ENCODE data around the gene CCHCR1.

CCHCR1 gene

DNA sequence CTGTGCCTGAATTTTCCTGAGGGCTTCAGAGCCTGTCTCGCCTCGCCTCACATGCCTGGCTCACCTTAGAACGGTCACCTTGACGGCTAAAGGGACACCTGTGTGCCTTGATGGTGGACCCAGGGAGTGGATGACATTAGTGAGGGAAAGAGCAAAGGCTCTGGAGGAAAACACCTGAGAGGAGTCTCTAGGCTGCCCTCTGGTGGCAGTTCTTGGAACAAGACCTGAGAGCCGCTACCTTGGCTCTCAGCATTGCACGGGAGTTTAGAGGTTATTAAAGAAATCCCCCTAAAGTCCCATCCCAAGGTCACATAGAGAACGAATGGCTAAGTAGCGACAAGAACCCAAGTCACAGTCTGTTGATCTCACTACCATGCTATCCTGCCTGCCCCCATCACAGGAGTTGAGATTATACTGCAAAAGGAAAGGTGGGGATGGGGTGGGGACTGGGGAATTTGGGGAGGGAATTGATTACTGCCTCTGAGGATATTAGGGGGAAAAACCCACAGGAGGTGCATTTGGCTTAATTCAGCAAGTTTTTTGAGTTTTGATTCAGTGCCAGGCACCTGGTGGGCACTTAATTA is 29.4 kb downstream of the CCHCR1 start:
- DNase-seq (ENCODE audit: low read depth, low spot score) = no peak

DNA sequence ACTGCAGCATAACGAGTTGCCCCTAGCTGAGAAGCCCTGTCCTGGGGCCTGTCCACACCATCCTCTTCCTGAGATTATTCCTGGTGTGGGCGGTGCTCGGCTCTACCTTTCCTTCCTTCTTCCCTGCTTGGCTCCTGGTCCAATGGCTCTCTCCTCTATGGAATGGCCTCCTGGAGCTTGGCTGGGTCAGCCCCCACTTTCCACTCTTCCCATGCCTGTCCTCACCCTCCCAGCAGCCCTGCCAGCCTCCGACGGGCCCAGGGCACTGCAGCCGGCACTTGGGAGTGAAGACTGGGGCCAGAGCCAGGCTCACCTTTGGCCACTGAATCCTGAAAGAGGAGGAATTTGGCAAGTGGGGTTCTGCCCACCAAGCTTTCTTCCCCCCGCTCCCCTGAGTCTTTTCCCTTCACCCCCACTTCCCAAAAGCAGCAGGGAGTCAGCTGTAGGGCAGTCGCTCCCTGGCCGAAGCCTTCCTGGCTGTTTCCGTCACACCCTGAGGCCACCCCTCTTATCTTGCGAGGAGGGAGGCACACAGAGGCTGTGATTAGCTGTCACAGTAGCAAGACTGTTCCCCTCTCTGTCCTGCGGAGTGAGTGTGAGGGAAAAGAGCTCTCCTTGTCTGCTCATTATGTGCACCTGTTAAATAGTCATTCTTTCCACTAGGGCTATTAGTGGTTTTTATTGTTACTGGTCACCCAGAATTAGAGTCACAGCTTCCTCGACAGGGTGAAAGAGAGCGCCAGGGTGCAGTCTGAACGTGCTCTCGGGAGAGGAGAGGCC is 31.0 kb downstream of the CCHCR1 start:
- DNase-seq (ENCODE audit: low read depth, low spot score) = no peak

DNA sequence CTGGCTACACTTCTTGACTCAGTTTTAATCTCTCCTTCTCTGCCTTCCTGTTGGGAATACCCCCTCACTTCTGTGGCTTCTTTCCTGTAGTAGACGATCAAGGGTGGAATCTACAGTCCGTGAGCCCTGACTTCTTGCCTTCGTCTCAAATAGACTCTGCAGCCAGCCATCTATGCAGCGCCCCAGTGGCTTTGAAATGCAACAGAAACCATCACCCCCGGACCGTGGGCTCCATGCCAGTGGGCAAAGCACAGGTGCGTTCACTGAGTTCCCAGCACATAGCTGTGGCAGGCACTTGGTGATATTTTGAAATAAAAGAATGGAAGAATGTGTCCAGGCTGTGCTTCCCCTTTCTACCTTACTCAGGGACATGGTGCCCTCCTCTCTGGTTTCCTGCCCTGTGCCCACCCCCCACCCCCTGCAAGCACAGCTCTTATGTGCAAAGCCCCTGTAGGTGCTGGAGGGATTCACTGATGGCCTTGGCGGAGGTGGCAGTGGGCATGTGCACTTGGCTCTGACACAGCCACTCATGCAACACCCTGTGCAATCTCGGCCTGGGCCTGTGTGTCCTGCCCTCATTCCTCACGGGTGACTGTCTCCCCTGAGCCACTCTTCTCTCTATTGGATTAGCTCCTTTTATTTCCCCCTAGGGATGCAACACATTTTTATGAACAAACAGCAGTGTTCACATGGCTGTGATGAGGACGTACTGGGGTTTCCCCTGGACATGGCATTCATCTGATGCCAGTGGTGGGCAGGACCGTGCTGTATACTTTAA is 31.8 kb downstream of the CCHCR1 start:
- DNase-seq (ENCODE audit: low read depth, low spot score) = no peak

DNA sequence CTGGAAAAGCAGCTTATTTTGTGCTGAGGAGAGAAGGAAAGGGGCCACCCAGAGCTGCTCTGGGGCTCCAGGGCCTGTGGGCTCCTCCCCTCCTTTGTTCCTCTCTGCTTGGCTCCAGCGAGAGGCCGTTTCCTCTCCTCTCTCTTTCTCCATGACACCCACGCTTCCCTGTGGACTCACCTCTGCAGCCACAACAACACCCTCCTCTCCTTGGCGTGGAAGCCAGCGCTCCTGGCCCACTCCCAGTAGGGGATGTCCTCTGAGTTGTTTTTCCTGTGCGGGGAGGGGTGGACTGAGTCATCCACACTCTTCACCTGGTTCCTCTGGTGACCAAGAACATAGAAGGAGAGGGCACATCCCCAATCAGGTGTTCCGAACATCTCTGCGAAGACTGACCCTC is 32.4 kb downstream of the CCHCR1 start:
- DNase-seq (ENCODE audit: low read depth, low spot score) = no peak

DNA sequence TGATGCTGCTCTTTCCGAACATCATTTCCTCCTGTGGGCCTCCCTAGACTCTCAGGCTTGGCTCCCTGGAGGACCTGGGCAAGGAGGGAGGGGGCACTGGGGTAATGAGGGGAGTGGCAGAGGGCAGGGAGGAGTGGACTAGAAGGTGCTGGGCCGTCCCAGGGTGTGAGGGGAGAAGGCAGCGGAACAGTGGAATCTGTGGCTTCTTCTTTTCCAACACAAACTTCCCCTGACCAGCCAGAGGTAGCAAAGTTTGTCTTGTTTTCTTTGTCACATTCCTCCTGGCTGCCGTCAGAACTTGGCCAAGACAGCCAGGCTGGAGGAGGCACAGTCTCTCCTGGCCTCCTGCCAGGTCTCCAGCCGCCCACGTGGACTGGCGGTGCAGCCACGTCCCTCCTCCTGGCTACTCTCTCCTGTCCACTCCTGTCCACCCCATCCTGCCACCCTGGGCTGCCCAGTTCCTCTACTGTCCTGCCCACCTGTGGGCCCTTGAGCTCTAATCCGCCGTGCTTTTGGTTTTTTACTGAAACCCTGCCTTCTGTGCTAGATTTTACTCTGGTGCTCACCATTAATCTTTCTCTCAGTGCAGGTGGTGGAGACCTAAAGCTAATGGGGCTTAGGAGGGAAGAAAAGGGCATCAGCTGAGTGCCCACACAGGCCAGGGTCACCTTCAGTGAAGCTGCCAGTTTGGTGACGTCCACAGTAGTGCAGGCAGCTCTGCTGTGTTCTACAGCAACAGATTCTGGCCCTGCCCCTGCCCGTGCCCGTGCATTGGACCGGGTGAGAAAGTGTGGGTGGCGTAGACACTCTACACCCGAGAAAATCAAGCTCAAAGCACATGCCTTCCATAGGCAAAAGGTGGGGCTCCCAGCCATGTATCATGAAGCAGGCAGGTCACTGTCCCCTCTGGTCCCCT is 34.6 kb downstream of the CCHCR1 start:
- peak; percentile 57 for DNase-seq (ENCODE audit: low read depth, low spot score)

DNA sequence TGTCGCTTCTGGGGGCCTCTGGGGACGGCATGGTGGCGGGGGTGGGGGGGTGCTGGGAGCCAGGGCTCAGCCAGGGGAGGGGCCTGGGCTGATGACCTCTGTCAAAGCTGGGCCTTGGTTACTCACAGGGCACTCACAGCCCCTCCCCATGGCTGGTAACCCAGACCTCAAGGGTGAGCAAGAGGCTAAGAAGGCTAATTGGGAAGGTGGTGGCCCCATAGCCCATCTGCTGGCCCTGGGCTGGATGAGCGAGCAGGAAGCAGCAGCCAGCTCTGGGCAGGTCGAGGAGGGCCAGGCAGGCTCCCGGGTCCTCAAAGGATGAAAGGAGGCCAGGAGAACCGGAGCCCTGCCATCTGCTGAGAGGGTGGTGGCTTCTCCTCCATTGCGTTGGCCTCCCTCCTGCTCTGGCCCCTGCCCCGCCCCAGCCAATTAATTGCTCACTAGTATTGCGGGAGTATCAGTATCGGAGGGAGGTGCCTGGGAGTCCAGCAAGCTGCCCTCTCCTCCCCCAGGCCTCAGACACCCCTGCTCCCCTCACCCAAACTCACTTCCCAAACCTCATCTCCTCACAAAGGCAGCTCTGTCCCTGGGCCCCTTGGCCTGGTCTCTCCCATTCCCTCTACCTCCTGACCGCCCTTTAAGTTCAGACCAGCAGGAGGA is 36.3 kb downstream of the CCHCR1 start:
- no peak for DNase-seq (ENCODE audit: low read depth, low spot score)

DNA sequence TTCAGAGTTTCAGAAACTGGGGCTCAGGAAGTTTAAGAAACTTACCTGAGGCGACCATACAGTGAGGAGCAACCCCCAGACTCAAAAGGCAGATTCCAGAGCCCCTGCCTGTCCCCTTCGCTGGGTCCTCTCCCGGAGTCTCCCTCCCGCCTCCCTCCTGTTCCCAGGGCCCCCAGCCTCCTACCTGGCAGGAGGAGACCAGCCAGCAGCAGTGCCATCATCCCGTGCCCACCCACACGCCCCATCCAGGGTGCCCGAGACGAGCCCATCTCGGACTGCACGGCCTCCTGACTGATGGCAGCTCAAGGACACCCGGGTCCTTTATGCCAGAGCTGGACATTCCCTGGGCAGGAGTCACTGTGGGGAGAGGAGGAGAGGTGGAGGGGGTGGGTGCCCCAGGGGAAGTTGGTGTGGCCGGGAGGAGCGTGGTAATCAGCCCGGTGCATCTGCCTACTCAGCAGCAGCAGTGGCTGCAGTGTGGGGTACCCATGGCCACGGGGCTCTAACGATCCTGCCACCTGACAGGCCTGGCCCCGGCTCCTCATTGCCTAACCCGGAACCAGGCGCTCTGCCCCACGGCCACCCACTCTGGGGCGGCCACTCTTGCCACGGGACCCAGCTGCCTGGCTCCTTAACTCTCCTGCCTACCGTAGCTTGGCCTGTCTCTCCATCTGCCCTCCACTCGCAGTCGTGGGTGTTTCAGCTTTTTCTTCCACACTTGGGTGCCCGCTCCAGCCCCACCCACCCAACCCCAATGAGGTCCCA is 37.3 kb downstream of the CCHCR1 start, which contains the start of gene CDSN:
TSS of gene CDSN (minus strand) at position 296 of the 765 bp plus-strand sequence. CDS start at position 269, 27 bp downstream.
- no peak for DNase-seq (ENCODE audit: low read depth, low spot score)

DNA sequence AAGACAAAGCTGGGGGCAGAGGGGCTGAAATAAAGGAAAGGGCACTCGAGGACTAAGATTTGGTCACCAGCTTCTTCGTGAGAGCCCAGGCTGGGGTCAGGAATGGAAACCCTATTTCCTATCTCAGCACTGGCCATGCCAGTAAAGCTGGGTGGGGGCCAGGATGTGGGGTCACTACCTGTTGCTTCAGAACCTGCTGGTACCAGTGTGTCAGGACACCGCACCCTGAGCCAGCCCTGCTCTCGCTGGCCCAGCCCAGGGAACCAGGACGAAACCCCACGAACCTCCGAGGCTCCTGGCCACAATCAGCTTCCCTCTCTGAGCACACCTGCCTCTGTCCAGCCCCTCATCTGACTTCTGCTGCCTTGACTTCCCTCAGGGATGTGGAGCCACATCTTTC is 39.4 kb downstream of the CCHCR1 start:
- DNase-seq (ENCODE audit: low read depth, low spot score) = no peak

DNA sequence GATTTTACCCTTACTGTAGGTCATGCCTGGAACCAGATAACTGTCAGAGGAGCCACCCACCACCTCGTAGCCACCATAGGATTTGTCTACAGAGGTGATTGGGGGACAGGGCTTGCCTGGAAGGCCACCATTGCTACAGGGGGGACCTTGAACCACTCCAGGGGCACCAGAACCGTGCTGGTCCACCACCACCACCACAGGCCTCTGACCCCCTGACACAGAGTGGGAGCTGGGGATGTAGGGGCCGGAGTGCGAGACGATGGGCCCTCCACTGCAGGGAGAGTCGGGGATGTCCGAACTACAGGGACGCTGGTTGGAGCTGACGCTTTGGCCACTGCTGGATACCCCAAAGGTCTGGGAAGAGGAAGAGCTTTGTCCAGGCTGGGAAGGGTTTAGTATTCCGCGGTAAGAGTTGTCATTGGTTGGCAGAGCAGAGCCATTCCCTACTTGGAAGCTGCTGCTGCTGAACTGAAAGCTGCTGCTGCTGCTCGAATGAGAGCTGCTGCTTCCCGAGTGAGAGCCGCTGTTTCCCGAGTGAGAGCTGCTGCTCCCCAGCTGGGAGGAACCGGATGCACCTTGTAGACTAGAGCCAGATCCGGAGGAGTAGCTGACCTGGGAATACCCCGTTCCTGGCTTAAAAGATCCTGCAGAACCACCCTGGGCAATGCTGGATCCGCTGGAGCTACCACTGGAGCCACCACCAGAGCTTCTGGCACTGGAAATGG is 40.8 kb downstream of the CCHCR1 start:
- DNase-seq (ENCODE audit: low read depth, low spot score) = no peak

DNA sequence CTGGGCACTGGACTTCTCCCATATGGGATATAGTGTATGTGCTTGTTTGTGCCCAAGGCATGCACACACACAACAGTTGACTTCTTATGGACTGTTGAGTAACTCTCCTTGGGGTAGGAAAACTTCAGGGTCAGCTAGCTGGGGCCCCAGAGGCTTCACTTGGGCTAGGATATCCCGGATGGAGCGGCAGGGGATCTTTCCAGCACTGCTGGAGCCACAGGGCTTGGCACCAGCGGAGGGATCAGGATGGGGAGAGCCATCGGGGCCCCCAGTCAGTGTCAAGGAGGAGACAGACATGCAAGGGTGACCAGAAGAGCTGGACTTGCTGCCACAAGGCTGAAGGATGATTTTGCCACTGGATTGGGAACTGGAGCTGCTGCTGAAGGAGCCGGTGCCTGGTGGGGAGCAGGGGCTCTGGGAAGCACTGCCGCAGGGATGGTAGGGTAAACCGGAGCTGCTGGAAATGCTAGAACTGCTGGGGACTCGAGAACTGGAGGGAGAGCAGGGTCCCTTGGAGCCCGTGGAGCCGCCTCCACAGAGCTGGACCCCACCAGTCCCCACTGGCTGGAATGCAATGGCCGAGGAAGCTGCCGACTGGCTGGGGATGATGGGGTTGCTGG is 41.6 kb downstream of the CCHCR1 start:
- no peak for DNase-seq (ENCODE audit: low read depth, low spot score)

DNA sequence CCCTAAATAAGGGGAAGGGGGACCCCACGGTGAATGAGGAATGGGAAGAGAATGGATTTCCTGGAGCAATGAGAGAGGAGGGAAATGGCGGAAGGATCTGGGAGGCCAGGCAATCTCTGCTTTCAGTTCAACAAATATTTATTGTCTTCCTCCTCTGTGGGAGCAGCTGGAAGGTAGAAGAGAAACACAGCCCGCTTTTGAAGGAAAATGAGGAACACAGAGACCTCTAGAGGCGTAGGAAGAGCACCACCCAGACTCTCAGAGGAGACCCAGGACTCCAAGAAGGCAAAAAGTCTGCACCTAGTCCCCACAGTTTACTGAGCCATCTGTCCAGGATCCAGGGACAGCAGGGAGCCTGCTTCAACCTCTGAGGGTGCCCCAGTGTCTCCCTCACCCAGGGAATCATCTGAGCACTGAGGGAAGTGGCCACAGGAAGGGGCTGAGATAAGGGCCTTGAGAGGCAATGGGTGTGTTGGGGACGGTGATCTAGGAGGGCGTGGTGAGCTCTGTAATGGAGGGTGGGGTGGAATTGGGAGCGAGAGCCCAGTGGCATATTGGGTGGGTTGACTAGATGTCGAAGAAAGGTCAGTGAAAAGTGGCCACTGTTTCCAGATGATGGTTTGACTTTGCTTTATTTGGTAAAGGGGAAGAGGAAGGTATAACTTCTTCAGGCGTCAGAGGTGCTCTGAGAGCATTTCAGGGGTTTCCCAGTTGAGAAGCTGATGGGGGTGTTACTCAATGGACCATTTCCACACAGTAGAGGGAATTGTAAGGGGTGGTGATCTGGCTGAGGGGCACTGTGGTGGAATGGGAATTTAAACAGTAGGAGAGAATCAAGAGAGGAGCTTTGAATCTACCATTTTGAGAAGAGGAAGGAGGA is 42.4 kb downstream of the CCHCR1 start:
- no peak for DNase-seq (ENCODE audit: low read depth, low spot score)

DNA sequence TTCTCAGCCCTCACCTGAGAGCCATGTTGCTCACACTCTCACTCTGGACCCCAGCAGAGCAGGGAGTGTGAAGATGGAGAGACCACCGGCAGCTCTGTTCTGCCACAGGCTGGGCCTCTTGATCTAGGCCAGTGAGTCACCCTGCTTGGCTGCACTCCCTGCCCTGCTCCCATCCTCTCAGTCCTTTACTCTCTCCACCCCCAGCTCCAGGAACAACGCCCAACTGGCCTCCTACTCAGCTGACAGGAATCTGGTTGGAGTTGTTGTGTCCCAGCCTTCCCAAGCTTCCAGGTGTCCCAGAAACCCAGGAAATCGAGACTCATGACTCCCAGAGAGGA is 43.1 kb downstream of the CCHCR1 start, which contains the start of gene PSORS1C1:
TSS of gene PSORS1C1 (plus strand) at position 260 of the 338 bp plus-strand sequence. CDS start 14,833 bp downstream, outside the sequence.
- peak; percentile 85 for DNase-seq (ENCODE audit: low read depth, low spot score)

DNA sequence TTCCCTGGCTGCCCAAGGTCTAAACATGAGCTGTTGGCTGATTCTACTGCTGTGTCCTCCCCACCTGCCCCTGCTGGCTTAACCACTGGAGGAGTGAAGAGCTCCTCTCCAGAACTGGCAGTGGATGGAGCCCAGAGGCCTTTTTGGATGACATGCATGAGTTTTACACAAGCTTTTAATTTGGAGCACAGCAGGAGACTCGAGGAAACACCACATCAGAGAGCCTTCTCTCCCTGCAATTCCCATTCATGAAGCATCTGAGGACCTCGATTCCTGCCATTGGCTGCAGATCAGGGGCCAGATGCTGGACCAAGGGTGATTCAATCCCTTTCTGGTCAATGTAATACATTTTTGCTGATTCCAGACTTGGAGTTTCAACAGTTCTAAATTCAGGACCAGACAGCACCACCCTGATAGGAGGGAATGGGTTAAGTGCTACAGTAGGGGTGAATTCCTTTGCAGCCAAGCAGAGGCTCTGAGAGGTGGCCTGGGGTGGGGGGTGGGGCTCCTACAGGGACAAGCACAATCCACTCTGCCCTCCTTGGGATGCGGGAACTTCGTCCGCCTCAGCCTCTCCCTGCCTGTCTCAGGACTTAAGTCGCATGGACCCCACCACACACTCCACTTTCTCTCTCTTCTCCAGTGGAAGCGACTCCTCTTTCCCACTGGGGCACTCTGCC is 43.6 kb downstream of the CCHCR1 start:
- peak; percentile 69 for DNase-seq (ENCODE audit: low read depth, low spot score)

DNA sequence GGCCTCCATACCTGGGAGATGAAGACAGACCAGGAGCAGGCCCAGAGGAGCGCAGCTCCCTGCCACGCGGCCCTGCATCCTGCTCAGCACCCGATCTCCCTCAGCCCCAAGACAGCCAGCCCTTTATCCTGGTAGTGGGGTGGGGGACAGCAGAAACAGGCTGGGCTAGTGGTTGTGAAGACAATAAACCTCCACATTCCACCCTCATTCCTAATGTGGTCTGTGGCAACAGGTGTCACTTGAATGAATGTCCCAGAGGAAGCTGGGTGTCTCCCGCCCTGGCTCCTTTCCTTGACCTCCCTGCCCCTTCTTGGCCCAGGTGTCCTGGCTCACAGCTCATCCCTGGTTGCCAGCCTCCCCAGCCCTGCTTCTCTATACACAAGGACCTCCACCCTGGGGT is 45.1 kb downstream of the CCHCR1 start, which contains the start of gene C6orf15:
TSS of gene C6orf15 (minus strand) at position 98 of the 400 bp plus-strand sequence. CDS start at position 78, 20 bp downstream.
- DNase-seq (ENCODE audit: low read depth, low spot score) = no peak

DNA sequence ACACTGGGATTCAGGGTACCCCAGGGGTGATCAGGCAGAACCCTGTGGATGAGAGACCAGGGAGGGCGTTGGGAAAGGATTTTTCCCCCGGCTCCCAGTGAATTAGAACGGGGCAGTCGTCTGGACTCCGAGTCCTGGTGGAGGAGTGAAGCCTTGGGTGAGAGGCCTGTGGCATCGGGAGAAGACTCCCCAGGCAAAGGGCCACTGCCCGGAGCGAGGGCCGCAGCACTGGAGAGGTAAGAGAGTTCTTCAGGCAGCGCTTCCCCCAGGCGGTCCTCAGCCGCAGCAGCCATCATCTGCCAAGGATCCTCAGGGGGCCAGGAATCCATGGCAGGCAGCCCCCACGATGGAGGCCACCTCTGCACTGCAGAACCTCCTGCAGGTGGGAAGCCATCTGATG is 45.9 kb downstream of the CCHCR1 start:
- DNase-seq (ENCODE audit: low read depth, low spot score) = no peak

DNA sequence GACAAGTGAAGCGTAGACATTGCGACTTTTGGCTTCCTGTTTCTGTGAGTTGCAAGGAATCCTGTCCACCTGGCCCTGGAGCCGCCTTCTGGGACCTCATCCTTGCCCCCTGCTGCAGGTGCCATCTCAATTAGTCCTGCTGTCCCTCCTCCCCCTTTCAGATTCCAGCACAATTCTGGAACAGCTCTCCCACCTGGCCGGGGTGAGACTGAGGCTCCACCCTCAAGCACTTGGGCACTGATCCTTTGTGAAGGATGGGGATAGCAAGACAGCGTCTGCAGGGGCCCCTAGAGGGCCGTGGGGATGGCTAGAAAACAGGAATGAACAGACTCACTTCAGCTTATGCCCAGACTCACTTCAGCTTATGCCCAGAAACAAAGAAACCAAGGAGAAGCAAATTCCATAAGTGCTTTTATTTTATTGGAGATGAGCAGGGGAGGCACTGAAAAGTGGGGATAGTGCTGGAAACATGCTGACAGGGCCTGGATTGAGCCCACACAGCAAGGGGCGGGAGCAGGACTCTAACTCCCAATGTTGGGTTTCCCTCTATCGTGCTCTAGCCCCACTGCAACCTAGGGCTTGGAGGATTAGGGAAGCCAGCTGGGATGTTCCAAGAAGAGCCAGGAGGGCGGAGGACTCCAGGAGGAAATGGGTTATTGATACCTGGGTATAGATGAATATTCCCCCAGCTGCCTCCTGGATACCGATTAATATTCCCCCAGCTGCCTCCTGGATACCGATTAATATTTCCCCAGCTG is 46.6 kb downstream of the CCHCR1 start:
- no peak for DNase-seq (ENCODE audit: low read depth, low spot score)

DNA sequence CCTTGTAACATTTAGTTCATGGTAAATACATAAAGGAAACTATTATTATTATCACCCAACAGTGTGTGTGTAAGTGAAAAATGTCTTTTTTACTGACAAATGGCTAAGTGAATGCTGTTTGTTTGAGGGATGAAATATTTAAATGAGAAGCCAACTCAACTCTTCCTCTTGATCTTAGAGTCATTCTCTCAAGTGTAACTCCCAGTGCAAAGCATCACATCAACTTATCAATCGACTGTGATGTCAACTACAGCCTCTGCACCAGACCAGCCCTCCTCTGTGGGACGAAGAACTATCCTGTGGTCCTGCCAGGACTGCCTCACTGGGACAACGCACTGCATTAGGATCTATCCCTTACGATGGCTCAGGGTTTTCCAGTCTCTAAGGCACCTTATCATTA is 50.5 kb downstream of the CCHCR1 start:
- no peak for DNase-seq (ENCODE audit: low read depth, low spot score)

All from smooth muscle cell of the brain vasculature (primary cell).